ENCODE data around the gene SLC6A7.

DNA sequence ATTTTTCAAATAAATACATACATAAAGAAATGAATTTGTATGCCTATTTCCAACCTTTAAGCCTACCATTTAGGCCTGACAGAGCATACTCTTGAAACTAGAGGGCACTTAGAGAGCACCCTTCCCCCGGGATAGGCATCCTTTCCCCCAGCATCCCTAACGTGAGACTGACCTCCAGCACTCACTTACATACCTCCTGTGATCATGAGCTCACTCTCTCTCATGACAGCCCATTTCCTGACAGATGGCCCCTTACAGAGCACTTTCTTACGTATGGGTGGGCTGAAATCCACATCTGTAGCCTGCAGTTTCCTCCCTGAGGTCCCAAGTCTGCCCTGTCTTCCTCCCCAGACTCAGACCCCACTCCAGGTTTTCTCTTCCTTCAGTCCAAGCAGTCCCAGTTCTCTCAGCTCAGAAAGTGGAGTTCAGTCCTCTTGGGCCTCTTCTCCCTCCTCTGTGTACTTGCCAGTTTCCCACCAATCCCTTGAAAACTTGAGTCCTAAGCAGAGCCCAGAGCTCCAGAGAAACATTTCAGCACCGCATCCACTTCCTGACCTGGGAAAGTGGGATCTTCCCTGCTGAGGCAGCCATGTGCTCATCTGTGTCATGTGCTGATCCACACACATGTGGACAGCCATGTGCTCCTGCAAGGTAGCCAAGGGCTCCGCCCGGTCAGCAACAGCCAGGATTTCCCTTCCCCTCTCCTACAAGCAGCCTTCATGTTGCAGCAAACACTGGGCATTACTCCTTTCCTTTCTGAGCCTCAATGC is 25.5 kb upstream of the SLC6A7 start:
- TF ChIP-seq, protein P1, sequence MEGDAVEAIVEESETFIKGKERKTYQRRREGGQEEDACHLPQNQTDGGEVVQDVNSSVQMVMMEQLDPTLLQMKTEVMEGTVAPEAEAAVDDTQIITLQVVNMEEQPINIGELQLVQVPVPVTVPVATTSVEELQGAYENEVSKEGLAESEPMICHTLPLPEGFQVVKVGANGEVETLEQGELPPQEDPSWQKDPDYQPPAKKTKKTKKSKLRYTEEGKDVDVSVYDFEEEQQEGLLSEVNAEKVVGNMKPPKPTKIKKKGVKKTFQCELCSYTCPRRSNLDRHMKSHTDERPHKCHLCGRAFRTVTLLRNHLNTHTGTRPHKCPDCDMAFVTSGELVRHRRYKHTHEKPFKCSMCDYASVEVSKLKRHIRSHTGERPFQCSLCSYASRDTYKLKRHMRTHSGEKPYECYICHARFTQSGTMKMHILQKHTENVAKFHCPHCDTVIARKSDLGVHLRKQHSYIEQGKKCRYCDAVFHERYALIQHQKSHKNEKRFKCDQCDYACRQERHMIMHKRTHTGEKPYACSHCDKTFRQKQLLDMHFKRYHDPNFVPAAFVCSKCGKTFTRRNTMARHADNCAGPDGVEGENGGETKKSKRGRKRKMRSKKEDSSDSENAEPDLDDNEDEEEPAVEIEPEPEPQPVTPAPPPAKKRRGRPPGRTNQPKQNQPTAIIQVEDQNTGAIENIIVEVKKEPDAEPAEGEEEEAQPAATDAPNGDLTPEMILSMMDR (conservative IDR thresholded peaks at IDR 0.05; ENCODE audit: low read depth, low read length), result no peak
- no peak for TF ChIP-seq EZH2 (IDR thresholded peaks at IDR 0.05; ENCODE audit: borderline replicate concordance, low read depth, low read length, poor library complexity, severe bottlenecking)
